HG02852 (cell line): ENCODE results near the gene DPCD.

Source experiments
- ATAC-seq: cut with Tn5 transposase; IDR thresholded peaks from one replicate; pipeline ENCODE4 v1.9.1; 2021; ENCODE audit warnings: mild to moderate bottlenecking, moderate library complexity; ENCODE audit not compliant: unreplicated experiment

The DPCD gene

DNA sequence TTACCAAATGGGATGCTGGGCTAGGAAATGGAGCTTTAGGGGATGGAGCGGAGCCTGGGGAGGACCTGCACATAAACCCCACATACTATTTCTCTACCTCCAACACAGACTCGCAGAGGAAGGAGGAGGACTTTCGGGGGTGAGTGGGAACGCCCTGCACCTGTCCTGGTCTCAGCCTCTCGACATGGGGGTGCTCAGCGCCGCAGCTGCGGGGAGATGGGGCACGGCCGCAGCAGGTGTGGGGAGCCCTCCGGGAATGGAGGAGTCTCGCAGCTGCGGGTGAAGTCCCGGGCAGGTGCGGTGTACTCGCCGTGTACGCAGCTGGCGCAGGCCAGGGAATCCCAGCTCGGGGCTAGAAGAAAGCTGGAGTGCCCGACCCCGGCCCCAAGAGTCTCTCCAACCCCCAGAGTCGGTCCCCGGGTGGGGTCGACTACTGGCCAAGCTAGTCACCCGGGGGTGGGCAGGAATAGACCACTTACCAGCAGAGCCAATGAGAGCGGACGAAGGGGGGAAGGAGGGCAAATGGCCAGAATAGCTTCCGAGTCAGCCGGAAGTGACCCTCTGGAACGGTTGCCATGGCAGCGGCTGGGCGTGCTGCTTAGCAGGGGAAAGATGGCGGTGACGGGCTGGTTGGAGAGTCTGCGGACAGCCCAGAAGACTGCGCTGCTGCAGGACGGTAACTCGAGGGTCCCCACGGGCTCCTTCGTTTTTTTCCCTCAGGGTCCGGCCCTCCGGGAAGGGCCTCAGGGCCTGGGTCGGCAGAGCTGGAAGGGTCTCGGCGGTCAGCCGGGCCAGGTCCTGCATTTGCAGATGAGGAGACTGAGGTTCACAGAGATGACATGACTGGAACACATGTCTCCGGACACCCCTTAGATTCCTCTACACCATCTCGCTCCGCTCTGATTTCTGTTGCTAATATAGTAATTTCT is at the start of gene DPCD, which contains the start of gene POLL:
DPCD (plus strand) TSS at position 597 of the 929 bp plus-strand sequence; CDS start at position 613, 16 bp downstream.
POLL (minus strand) TSS at position 533 of the 929 bp plus-strand sequence. CDS start 897 bp downstream, outside the sequence.
- peak; percentile 97 for ATAC-seq

DNA sequence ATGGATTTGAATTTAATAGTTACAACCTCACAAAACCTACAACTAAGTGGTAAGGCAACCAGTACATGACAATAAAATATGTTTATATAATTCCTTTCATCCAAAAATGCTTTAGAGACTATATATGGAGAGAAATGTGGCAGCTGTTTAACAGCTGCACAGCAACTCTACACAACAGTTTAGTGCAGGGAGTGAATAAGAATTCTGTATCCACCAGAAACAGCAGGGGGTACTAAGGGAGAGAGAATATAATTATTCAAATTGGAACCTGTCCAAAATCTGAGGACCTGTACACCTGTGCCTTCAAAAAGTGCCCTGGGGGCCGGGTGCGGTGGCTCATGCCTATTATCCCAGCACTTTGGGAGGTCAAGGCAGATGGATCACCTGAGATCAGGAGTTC is 49.7 kb upstream of the DPCD start:
- ATAC-seq = no peak

DNA sequence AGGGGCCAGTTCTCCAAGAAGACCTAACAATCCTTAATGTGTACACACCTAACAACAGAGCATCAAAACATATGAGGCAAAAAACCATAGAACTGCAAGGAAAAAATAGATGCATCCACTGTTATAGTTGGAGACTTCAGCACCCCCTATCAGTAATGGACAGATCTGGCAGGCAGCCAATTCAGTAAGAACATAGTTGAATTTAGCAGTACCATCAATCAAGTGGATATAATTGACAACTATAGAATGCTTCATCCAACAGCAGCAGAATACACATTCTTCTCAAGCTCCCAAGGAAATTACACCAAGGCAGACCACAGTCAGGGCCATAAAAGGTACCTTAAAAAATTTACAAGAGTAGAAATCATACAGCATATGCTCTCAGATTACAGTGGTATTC is 42.2 kb upstream of the DPCD start:
- ATAC-seq = no peak

DNA sequence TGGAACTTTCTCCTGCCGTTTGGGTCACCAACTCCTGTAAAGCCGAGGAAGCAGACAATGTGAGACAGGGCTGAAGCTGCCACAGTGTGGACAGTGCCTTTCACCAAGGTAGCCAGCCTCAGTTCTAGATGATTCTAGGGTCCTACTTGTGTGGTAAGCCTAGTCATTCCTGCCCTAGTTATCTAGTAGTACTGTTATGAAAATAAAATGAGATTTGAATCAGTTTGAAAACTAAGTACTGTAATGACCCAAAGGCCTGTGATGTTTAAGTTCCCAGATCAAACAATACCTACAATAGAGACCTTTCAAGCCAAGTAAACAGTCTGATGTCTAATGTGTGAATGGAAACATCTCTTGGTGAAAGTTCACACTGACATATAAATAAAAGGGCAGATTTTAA is 37.2 kb upstream of the DPCD start:
- no peak for ATAC-seq

DNA sequence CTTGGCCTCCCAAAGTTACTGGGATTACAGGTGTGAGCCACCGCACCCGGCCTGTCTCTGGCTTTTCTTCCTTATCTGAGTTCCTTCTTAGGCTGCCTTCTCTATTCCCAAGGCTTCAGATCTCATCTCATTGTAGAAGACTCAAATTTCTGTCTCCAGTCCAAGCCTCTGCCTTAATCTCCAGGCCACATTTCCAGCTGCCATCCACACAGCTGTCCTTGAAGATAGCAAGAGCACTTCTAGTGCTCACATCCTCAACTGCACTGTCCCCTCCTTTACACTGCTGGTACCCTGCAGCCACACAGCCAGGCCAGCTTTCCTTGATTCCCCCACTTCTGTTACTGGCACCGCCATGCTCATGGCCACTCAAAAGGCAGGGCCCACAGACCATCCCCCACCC is 35.7 kb upstream of the DPCD start:
- ATAC-seq = no peak

DNA sequence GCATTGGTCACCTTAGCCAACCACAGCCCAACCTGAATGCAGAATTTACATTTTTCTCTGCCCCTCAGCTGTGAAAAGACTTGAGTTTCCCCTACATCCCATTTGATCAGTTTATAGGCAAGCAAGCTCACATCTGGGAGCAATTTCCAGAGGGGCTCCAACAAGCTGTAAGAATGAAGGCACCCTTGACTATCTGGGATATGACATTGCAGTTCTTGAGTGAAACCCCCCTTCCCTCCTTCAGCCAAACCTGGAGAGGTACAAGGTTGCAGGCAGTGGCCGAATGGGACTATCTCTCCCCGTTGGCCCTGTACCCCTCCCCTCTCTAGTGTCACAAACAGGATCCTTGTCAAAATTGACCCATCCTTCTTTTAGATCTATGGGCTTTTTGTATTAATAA is 30.6 kb upstream of the DPCD start:
- no peak for ATAC-seq

DNA sequence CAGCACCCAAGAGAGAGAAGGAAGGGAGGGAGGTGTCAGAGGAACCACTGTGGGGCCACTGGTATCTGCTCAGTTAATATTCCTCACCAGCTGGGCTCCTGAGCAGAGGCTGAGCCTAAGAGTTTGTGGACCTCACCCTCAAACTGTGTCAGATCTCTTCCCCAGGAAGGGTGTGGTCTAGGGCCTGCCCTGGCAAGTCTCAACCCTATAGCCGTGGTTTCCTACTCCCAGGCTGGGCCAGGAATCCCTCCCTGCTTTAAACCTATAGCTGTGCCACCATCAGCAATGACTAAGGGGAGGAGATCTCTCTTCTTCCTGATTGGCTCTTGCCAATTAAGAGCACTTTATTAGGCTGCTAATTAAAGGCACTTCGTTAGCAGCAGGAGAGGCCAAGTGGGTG is 29.9 kb upstream of the DPCD start:
- ATAC-seq = no peak

DNA sequence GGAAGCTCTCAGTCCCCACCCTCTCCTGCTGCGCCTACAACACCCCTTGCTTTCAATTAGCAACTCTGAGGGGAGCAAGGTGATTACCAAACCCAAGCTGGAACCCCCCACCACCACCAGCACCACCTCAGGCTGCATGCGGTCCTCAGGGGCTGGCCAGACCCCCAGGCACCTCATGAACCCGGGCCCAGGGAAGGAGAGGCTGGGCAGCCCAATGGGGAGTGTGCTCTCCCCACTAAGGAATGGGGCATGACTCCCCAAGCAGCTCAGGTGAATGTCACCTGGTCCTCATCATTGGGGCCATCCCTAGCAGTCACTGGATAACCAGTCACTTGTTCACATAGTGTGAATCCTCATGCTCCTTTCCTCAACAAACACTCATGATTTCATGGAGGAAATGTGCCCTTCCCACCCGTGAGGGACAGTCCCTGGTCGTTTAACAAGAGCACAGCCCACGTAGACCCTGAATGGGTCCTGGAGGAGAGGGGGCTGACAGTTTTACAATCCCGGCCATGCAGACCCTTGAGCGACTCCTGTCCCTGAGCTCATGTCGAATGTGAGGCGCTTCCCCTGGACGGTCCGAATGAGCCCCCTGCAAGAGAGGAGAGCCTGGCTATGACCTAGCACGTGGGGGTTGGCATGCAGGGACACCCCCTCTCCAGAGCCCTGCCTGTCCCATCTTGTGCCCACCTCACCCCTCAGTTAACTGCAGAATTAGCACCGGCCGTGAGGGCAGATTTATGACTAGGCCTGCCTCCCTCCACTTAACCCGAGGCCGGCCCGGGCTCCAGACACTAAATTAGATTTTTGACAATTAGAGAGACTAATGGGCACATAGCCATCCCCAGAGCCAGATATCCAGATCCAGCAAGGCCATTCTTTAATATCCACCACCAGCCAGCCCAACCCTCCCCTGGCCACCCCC is 29.2 kb upstream of the DPCD start:
- ATAC-seq = no peak

DNA sequence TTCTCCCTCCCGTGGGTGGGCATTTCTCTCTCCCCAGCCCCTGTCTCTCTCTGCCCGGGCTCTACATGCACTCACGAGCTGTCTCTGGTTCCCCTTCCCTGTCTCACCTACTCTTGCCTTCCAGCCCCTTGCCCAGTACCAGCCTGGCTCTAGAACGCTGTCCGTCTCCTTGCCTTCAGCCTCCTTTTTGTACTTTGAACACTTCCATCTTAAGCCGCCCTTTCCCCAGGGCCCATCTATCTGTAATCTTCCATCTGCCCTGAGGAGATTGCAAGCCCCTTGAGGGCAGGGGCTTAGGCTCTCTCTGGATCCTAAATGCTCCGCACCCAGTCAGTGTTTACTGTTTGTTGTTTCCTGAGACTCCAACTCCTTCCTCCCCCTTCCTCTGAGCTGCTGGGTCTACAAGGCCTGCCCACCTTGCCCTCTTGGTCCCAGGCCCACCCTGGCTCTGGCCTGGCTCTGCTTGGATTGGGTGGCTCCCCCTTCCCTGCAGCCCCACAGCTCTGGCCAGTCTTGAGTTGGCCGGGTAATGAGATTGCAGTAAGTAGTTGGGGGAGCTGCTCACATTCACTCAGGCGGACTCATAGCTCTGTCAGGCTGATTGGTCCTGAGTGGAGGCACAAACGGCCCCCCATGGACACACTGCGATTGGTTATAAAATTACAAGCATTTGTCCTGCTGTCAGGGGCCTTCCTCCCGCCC is 28.4 kb upstream of the DPCD start:
- ATAC-seq = no peak

DNA sequence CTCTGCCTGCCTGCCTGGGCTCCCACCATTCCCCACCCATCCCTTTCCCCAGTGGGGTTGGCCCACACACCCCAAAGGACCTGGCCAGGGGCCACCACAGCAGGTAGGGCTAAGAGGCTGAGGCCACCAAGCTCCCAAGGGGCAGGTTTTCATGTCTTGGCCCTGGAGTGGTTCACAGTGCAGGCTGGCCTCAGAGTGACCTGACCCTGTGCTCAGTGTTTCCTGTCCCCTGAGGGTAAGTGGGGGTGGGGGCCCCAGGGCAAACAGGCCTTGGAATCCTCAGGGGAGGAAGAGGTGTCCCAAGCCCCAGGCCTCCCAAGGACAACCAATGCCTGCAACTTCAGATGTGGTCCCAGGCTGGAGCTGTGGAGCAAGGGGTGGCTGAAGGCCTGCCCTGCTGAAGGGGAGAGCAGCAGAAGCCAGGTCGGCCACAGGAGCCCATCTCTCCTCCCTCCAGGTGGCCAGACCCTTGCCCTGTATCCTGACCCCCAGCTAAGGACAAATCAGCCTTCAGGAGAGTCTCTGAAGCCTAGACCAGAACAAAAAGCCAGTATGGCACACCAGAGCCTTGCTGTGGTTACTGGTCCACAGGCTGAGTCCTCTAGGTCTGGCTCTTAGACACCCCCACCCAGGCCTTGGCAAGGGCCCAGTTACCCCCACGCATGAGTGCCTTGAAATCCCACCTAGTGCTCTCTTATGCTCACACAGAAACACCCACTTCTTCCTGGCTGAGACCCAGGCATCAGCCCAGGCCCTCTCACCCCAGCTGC is 27.6 kb upstream of the DPCD start:
- ATAC-seq = no peak

DNA sequence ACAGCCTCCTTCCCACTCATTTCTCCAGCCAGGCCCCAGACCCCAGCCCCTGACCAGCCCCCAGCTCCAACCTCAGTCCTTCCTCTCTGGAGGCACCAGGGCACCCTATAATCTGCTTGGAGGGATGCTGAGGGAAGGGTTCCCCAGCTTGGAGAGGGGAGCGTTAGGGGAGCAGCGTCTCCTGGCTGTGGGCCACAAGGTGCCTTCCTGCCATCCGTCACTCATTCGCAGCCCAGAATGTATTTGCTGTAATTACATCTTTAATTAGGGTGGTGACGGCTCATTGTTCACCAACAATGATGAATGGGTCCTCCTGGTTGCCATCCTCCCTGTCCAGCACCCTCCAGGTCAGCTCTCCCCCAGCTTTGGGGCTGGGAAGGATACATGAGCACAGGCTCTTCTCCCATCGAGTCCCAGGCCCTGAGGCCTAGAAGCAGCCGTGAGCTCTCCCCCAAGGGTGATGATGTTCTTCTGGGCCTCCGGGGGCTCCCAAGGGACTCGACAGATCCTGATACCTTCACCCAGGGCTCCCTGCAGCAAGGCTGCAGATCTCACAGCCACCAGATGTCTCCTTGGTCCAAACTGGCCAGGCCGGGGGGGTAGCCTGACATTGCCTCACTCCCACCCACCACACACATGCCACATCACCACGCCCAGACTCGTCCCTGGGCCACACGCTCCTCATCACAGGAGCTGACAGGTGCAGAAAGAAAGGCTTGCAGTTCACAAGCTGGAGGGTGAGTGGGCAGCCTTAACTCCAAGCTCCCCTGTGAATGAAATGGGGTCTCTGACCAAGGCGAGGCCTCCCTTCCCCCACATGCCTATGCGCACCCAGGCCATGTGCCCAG is 26.8 kb upstream of the DPCD start:
- no peak for ATAC-seq

DNA sequence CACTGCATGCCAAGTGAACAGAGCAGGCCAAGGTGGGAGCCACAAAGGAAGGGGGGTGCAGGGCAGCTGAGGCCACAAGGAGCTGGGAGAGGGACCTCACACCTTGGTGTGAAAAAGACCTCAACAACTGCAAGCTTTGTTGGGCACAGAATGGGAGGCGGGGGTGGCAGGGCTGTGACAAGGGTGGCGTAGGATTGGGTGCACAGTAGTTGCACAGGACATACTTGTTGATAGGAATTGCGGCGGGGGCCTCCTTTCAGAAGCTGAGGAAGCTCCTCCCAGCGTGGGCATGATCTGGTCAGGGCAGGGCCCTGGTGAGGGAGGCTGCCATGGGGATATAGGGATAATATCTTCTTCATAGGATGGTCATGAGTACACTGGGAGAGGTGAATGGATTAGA is 25.9 kb upstream of the DPCD start:
- no peak for ATAC-seq

DNA sequence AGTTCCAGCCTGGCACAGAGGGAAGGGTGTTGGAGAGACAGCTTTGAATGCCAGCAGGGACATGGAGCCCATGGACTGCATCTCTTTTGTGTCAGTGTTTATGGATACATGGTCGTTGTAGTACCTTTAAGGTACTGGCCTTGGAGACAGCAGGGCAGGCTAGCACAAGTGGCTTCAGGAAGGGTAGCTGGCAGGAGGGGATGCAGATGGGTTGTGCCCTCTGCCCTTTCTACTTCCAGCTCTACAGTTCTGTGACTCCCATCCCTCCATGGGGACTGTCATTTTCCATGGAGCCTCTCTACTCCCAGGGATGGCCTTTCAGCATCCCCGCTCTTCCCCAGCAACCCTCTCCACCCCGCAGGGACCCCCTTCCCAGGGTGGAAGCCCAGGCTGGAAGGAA is 25.1 kb upstream of the DPCD start:
- ATAC-seq = no peak

DNA sequence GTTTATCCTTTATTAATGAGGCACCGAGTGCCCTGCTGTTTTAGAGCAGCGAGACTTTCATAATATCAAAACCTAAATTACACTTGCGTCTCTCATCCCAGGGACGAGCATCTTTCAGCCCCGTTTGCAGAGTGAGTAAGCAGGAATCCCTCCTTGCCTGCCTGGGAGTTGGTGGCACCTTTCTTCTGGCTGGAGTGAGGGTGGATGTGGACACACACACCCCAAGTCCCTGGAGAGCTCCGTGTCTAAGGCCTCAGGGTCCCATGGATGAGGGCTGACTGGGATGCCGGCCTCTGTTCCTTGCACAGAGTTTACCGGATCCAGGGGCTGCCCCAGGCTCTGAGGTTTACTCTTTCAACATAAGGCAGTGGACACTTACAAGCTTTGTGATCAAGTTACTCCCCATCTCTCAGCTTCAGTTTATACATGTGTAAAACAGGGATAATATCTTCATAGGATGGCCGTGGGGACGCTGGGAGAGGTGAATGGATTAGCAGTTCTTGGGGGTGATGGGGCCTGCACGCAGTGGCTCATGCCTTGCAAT is 24.6 kb upstream of the DPCD start:
- no peak for ATAC-seq

DNA sequence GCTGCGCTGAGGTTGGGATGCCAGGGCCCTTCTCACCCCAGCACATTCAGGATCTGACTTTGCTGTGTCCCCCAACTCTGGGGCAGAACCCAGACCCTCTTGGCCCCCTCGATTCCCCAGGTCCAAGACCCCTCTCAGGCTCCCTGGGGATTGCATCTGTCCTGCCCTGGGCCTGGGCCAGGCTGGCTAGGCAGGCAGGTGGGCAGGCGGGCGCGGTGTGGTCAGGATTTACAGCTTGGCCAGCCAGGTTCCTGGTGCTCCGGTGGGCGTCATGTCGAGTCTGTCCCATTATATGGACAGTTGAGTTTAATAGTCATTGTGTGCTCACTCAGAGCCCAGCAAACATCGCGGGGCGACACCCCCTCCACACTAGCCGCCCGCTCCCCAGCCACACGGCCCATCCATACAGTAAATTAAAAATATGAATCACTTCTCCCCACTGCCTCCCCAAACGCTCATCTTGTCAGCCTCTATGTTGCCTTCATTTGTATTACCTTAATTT is 23.6 kb upstream of the DPCD start:
- ATAC-seq = no peak

DNA sequence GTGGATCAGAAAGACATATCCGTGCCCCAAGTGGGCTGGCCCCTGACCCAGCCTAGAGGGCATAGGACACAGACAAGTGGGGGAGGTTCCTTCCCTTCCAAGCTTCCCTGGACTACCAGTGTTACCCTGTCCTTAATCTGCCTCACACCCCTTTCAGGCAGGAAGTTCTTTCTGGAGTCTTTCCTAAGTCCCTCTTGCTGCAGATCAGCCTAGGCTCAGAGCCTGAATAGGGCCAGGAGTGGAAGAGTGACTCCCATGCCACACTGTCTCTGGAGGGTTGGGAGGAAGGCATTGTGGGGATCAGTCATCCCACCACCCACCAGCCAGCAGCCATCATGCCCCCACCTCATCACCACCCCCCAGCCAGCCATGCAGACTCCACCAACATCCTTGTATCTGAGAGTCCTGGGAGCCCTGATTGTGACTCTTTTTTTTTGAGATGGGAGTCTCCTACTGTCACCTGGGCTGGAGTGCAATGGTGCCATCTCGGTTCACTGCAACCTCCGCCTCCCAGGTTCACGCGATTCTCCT is 22.7 kb upstream of the DPCD start:
- no peak for ATAC-seq

DNA sequence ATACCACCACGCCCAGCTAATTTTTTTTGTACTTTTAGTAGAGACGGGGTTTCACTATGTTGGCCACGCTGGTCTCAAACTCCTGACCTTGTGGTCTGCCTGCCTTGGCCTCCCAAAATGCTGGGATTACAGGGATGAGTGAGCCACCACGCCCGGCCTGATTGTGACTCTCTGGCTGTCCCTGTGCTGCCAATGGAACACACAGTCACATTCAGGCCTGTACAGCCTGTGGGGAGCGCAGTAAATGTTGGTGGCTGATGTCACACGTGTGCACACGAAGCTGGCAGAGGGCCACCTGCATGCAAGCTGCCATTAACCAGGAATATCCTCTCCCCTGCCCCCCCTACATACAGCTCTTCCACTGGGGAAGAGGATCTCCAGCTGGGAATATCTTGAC is 22.2 kb upstream of the DPCD start:
- ATAC-seq = no peak

DNA sequence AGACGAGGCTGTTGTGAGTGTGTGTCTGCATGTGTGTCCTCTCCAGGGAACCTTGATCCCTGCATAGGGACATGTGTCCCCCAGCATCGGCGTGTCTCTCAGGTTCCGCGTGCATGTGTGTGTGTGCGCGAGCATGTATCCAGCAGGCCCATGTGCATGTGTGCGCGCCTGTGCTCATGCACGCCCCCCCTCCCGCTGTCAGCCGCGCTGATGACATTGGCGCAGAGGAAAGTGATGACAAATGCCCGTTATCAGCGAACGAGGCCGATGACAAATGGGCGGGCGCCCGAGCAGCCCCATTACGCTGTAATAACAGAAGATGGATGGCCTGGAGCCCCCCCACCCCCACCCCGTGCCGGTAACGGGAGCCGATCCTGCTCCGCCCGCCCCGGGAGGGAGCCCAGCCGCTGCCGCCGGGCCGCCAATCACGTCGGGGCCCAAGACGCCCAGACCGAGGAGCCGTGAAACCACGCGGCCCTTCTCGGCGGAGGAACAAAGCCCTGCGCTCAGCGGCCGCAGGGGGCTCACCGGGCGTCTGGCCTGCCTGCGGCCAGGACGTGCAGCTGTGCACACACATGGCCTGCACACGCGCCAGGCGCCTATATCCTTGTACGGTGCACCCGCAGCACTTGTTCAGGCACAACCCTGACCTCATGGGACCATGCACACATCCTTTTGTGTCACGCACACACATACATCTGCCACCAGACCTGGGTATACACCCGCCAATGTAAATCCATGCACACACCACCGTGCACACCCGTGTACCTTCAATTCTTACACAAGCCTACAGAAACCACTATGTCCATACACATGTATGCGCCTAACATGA is 21.6 kb upstream of the DPCD start:
- ATAC-seq = no peak
